Measurements from ENCODE around the gene NPR3.
A peak's percentile ranks its signal among the peaks of the same experiment; 100 is the strongest.

The NPR3 gene

GRCh38 chr5:32712481-32713360, 1.6 kb downstream of the NPR3 start:
- no peak for DNase-seq

DNA sequence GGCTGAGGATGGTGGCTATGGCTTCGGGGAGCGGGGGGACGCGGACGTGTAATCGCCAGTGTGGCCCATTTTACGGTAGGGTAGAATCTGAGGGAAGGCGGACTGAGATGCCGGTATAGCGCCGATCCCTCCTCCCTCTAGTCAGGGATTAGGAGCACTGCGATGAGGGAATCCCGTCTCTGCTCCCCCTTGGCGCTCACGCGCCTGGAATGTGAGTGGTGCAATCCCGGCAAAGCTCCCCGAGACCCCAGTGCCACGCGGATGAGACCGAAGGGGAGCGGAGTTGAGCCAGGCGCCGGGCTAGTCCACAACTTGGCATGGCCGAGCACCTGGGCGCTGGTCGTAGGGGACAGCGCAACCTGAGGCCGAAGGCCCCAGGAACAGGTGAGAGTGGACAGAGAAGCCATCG, 2.2 kb downstream of the NPR3 start:
- no peak for DNase-seq

GRCh38 chr5:32713770-32714381, 2.8 kb downstream of the NPR3 start:
- DNase-seq: peak; percentile 38

GRCh38 chr5:32714836-32715235, 3.7 kb downstream of the NPR3 start:
- DNase-seq: no peak

DNA sequence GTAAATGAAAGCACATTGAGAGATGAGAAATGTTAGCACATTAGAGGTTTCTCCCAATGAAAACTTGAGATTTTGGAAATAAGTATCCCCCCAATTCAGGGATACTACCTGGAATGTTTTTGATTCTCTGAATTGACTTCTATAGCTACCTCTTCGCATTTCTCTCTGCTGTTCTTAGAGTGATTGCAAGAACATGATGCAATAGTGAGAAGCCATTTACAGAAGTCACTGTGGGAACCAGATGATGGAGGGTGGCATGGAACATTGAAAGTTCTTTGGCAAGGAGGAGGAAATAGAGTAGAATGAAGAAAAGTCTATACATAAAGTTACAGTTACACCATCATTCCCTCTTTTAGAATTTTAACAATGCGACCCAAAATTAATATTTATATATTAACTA, 9.2 kb downstream of the NPR3 start:
- no peak for DNase-seq

GRCh38 chr5:32721626-32722025, 10.5 kb downstream of the NPR3 start:
- DNase-seq: no peak

- no peak for DNase-seq
Measured at GRCh38 chr5:32722957-32723356, 11.8 kb downstream of the NPR3 start.

DNA sequence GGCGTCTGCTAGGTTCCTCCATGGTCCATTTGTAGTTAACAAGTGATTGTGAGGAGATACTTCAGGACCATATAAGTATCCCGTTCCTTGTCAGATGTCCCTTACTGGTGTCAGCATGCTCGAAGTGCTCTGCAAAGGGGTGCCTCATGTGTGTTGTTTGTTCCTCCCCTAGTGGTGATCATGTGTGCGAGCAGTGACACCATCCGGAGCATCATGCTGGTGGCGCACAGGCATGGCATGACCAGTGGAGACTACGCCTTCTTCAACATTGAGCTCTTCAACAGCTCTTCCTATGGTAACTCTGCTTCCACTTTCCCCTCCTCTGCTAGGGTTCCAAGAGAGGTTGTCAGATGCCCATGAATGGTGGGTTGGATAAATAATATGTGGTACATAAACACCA, 13.4 kb downstream of the NPR3 start:
- DNase-seq: no peak

DNA sequence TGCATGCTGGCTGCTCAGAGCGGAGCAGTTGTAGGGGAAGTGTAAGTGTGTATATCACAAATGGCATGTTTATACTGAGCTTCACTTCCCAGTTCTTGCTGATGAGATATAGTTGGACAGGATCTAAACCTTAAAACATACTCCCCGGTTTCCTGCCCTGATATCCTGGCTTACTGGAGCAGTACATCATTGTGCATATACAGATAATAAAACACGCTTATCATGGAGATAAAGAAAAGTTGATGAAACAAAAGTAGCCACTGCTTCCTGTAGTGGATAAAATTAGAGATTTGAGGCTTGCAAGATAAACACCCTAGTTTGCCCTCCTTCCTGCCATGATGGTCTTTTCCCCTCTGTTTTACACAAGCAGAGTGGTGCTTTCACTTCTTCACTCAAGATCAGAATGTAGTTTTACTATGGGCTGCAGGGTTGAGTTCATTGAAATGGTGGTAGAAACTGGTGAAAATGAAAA, 15.0 kb downstream of the NPR3 start:
- DNase-seq: no peak

DNA sequence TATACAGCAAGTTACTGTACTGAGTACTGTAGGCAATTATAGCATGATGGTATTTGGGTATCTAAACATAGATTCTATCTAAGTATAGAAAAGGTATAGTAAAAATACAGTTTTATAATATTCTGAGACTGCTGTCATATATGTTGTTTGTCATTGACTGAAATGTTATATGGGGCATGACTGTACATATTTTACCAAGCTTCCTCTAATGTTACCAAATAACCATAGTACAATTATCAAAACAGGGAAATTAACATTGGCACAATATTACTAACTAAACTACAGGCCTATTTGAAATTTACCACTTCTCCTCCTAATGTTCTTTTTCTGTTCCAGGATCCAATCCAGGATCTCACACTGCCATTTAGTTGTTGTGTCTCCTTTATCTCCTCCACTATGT, 18.5 kb downstream of the NPR3 start:
- DNase-seq: no peak

- no peak for DNase-seq
Measured at GRCh38 chr5:32733590-32734340, 22.6 kb downstream of the NPR3 start.

DNA sequence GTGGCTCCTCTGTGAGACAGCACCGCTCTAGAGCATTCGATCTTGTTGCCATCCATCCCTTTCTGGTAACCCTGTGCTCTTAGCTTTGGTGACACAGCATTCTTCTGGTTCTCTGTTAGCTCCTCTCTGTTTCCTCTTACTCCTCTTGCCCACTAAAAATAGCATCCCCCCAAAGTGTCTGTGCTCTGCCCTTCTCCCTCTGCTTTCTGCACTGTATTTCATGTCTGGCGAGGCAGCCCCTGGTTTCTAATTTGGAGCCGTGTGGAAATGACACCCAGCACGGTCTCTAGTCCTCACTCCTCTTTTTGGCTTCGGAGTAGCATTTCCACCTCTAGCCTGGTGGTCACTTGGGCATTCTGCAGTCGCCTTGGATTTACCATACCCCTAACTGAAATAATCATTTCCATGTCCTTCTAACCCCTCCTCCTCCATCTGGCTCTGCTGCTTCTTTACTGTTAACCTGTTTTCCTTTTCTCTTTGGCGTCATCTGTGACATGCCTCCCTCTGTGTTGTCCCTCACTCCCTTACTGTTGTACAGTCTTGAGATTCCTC, 23.8 kb downstream of the NPR3 start:
- no peak for DNase-seq

DNA sequence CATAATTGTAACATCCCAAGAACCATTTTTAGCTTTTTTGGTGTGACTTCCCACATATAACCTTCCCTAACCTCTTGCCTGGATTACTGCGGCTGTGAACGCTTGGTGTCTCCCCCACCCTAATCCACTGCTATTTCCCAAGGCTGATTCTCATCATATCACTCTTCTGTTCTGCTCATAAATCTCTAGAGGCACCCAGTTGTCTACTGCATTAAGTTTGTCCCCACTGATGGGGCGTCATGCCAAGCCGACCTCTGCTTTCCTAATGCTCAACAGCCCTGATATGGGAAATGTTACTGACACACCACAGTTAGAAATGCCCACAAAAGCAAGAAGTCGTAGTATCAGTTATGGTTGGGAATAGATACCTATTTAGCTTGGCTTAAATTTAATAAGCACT, 24.4 kb downstream of the NPR3 start:
- no peak for DNase-seq

DNA sequence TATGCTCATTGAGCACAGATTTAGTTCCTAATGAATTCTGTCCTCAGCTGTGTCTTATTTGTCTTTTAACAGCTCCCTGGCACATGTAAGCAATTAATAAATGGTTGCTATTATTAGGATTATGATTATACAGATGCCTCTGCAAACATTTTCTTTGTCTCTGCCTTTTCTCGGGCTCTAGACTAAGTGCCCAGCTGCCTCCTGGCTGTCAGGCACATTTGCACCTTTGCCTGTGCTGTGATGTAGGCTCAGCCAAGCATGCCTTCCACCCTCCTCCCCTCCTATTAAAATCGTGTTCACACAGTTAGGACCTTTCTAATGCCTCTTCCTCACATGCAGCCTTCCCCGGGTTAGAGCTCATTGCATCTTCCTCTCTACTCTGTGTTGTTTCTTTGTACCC, 25.7 kb downstream of the NPR3 start:
- DNase-seq: no peak

DNA sequence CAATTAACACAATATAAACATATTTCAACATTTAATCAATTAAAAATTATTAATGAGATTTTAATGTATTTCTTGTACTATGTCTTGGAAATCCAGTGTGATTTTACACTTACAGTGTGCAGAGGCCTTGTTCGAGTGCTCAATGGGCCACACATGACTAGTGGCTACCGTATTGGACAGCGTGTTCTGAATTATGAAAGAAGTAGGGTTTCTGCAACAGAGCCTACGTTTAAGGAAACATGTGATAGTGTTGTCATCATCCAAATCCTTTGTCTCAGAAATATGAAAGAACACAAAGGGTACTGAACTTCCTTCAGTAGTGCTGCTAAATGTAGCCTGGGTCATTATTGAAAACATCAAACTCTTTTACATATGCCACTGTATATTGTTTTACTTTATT, 29.5 kb downstream of the NPR3 start:
- DNase-seq: no peak

DNA sequence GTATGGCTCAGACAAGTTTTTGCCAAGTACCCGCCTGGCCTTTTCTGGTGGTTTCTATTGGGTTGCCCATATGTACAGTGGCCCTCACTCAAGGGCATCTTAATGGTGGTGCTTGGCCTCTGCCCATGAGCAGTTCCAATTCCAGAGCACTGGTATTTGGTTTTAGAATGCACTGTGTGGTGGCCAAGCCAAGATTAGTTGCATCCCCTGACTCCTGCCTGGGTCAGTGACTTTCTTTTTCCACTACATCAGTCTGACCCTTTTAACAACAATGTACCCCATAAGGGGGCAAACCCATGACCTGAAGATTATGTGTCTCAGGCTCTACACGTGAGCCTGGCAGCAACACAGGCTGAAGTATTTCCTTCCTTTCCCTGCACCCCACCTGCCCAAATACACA, 34.2 kb downstream of the NPR3 start:
- no peak for DNase-seq

- DNase-seq: no peak
Measured at GRCh38 chr5:32752411-32752810, 41.3 kb downstream of the NPR3 start.

- no peak for DNase-seq
Measured at GRCh38 chr5:32753051-32753450, 41.9 kb downstream of the NPR3 start.

DNA sequence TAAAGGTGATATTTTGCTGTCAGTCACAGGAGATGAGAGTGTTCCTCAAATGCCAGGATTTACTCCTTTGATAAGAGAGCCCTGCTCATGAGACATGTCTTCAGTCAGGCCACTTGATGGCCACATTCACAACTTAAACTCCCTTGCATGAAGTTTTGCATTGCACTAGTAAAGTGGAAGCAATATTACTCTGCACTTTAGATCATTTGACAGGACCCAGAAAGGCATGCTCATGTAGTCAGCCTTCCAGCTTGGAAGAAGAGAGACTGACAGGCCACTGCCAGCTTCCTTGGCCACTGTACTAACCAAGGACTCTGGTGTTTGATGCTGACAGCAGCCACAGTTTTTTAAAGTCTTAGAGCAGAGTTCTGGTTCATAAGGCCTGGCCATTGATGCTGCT, 42.6 kb downstream of the NPR3 start:
- no peak for DNase-seq

- no peak for DNase-seq
Measured at GRCh38 chr5:32754284-32754683, 43.2 kb downstream of the NPR3 start.

GRCh38 chr5:32760091-32760509, 49.0 kb downstream of the NPR3 start:
- no peak for DNase-seq

DNA sequence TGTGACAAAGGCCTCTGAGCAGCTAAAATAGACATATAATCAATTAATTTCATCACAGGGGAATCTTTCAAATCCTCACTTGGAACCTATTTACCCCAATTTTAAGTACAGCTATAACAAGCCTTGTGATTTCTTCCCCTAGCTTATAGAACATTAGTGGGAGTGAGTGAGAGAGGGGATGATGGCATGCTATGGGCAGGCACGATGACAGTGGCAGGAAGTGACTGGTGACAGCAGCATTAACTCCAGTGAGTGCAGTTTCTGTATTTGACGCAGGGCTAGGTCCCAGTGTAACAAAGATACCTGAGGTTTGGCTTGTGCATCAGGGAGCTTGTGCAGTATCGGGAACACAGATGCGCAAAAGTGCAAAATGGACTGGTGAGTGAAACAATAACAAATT, 54.1 kb downstream of the NPR3 start:
- no peak for DNase-seq

DNA sequence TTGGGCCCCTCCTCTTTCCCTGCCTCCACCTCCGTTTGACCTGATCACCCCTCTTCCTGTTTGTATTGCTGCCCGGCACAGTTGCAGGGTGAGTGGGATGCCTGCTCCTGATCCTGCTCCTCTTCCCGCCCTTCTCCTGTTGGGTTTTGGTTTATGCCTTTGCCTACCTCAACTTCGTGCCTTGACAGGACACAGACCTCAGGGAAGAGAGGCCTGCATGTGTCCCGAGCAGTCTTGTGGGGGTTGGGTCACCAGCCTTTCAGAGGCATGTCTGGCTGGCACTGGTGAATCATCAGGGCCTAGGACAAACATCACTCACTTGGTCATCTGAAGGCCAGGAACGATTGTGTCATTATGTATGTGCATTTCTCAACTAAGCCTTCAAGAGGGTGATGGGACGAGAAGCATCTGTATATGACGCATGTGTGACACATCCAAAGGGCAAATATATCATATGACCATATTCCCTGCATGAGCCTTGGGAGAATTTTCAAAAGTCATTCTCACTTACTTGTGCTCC, 56.9 kb downstream of the NPR3 start:
- no peak for DNase-seq
